Heart left ventricle (tissue), 13 donors: ENCODE measurements around the gene RBM46.

ENCODE experiments used
- CTCF ChIP-seq, 12 donors: fragments of 200-600 bp; sonication (generic) in 4 of 12; IDR thresholded peaks; one replicate each; pipeline versions ENCODE4 v1.5.0 to v1.8.0; 2018 to 2022; ENCODE audit warnings: antibody characterized with exemption in 12 of 12, mild to moderate bottlenecking in 5 of 12
- POLR2A ChIP-seq, 2 donors: fragments of 450-650 bp; IDR thresholded peaks; one replicate each; pipeline ENCODE4 v1.6.1; 2017; ENCODE audit warnings: antibody characterized with exemption in 2 of 2, mild to moderate bottlenecking in 2 of 2, moderate library complexity in 2 of 2
- donor health status: ischemic (EF 13 %, LVEDD 7.1; RV severe dilation, severe dysfunction).
- donor health status: DM: no; HTN: yes; CAD: no.
- donor health status: DM: no; HTN: no; CAD: no.
- donor health status: ischemic (EF 25% LVEDD 6.9; RV normal size, moderate dysfunction).
- donor health status: ischemic (EF 25% LVEDD 5.7; RV mildly dilated, moderate dysfunction).
- donor health status: ischemic (EF 35%, LVEDD 5.7; RV mildly dilated, moderate dysfunction).
- donor health status: nonischemic (EF 11% LVEDD 7.7; RV severe dilation, severe dysfunction).
- donor health status: DM: yes; HTN: yes; CAD: no.
- donor health status: PGD.
- donor health status: ischemic (EF 29% LVEDD 5.4; RV normal size, mild dysfunction).
- donor health status: nonischemic (EF 23%, LVEDD 6.1; RV moderate dilation, normal function).

- TF ChIP-seq CTCF (IDR thresholded peaks at IDR 0.05) (no peak), POLR2A (IDR thresholded peaks at IDR 0.05) (no peak)
Observed at GRCh38 chr4:154822775-154823174, 41.7 kb downstream of the RBM46 start.
